CD4-positive, alpha-beta T cell treated with Interferon gamma for 1 hour (primary cell): ENCODE measurements around the gene RBBP8NL.

Experiments
- DNase-seq: peaks from one replicate; pipeline ENCODE4 v3.0.0-alpha.2; 2020

RBBP8NL gene

GRCh38 chr20:62461157-62461556 lies 33.8 kb upstream of the RBBP8NL start:
- DNase-seq = no peak

- DNase-seq = no peak
Measured at GRCh38 chr20:62460678-62461077, 33.3 kb upstream of the RBBP8NL start.

- DNase-seq = no peak
Measured at GRCh38 chr20:62459488-62459887, 32.1 kb upstream of the RBBP8NL start.

- no peak for DNase-seq
Measured at GRCh38 chr20:62458275-62459251, 31.2 kb upstream of the RBBP8NL start.

- no peak for DNase-seq
Measured at GRCh38 chr20:62457831-62458230, 30.5 kb upstream of the RBBP8NL start.

GRCh38 chr20:62457098-62457497 lies 29.8 kb upstream of the RBBP8NL start:
- DNase-seq = no peak

- DNase-seq = no peak
Measured at GRCh38 chr20:62455929-62456328, 28.6 kb upstream of the RBBP8NL start.

- no peak for DNase-seq
Measured at GRCh38 chr20:62454904-62455636, 27.7 kb upstream of the RBBP8NL start.

GRCh38 chr20:62453186-62453808 lies 26.0 kb upstream of the RBBP8NL start:
- DNase-seq = no peak

GRCh38 chr20:62452475-62453095 lies 25.2 kb upstream of the RBBP8NL start:
- no peak for DNase-seq

GRCh38 chr20:62451970-62452369 lies 24.6 kb upstream of the RBBP8NL start:
- DNase-seq = no peak

- no peak for DNase-seq
Measured at GRCh38 chr20:62451156-62451767, 23.9 kb upstream of the RBBP8NL start.

GRCh38 chr20:62449951-62450691 lies 22.8 kb upstream of the RBBP8NL start:
- no peak for DNase-seq

GRCh38 chr20:62448788-62449187 lies 21.4 kb upstream of the RBBP8NL start:
- DNase-seq = no peak

GRCh38 chr20:62448038-62448437 lies 20.7 kb upstream of the RBBP8NL start:
- DNase-seq = no peak

- no peak for DNase-seq
Measured at GRCh38 chr20:62446888-62447869, 19.8 kb upstream of the RBBP8NL start.

- DNase-seq = no peak
Measured at GRCh38 chr20:62446481-62446880, 19.1 kb upstream of the RBBP8NL start.

- DNase-seq = no peak
Measured at GRCh38 chr20:62445553-62446340, 18.4 kb upstream of the RBBP8NL start.

GRCh38 chr20:62444286-62444685 lies 16.9 kb upstream of the RBBP8NL start:
- DNase-seq = no peak
